Right hindlimb (tissue), 1 donor: Measurements from ENCODE around the gene UQCRQ.

Experiments used
- DNase-seq: peaks from one replicate; pipeline ENCODE4 v3.0.0-alpha.2; 2018

UQCRQ gene

DNA sequence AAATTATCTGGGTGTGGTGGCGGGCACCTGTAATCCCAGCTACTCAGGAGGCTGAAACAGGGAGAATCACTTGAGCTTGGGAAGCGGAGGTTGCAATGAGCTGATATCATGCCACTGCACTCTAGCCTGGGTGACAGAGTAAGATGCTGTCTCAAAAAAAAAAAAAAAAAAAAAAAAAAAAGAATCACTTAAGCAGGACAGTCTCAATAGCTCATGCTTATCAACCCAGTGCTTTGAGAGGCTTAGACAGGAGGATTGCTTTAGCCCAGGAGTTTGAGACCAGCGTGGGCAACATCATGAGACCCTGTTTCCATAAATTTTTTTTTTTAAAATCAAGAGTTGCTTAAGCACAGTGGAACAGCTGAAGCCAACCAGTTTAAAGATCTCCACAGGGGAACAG is 49.6 kb downstream of the UQCRQ start:
- no peak for DNase-seq
